IMR-90 (cell line): ENCODE data around the gene PCDHGA4. TPM values are rescaled to one million over a fixed set of nuclear protein-coding genes. Genes with fewer than 3 reads are reported as not detected.
"Not testable (repeated sequence)": the region's sequence is repeated elsewhere in the genome, so short reads cannot be mapped to it uniquely, and the experiment has no call there.

Source experiments
- ATAC-seq: fragments of 200-7000 bp; cut with Tn5 transposase; 2 replicates; pipeline ENCODE4 v1.9.1; 2020; ENCODE audit warnings: low read depth, mild to moderate bottlenecking, moderate library complexity
- BruUV-seq: library from RNA; stranded (reverse); fragments of 400-500 nt; replicated peaks from 2 replicates; lab custom pipeline; 2021; lab: Mats Ljungman, UMichigan
- CTCF ChIA-PET: fragments of 300-600 bp; formaldehyde crosslinking; extraction: SDS; loops from one replicate; lab custom pipeline; 2021; ENCODE audit warnings: antibody characterized with exemption; lab: Yijun Ruan, JAX
- POLR2A ChIA-PET: fragments of 300-600 bp; sonication (Branson Sonifier 250); formaldehyde crosslinking; loops from one replicate; lab custom pipeline; 2022; ENCODE audit warnings: antibody characterized with exemption; ENCODE audit not compliant: unreplicated experiment; lab: Charles Lee
- DNase-seq: peaks from one replicate; pipeline ENCODE4 v3.0.0; 2013
- H2AFZ ChIP-seq: replicated peaks from 2 replicates; pipeline ENCODE3; 2013; ENCODE audit warnings: low read length, mild to moderate bottlenecking; ENCODE audit not compliant: poor library complexity
- H2AK5ac ChIP-seq: 2 replicates; pipeline ENCODE4 v1.6.1; 2013; ENCODE audit warnings: low read depth, low read length, inconsistent platforms
- H2AK9ac ChIP-seq: replicated peaks from 2 replicates; pipeline ENCODE3; 2013; ENCODE audit warnings: mild to moderate bottlenecking, low read depth, low read length, moderate library complexity; ENCODE audit not compliant: poor library complexity
- H2BK120ac ChIP-seq: 2 replicates; pipeline ENCODE4 v1.6.1; 2013; ENCODE audit warnings: low read depth, low read length, inconsistent platforms
- H2BK15ac ChIP-seq: 3 replicates; pipeline ENCODE4 v1.6.1; 2013; ENCODE audit warnings: low read depth, low read length, inconsistent platforms
- H2BK20ac ChIP-seq: 2 replicates; pipeline ENCODE4 v1.6.1; 2013; ENCODE audit warnings: low read depth, mild to moderate bottlenecking, inconsistent platforms, low read length, moderate library complexity
- H2BK5ac ChIP-seq: 2 replicates; pipeline ENCODE4 v1.6.1; 2013; ENCODE audit warnings: mild to moderate bottlenecking, low read depth, low read length, inconsistent platforms; ENCODE audit not compliant: poor library complexity, severe bottlenecking
- H3K14ac ChIP-seq: replicated peaks from 2 replicates; pipeline ENCODE4 v1.6.1; 2013; ENCODE audit warnings: low read depth, low read length, inconsistent platforms
- H3K18ac ChIP-seq: 2 replicates; pipeline ENCODE4 v1.6.1; 2013; ENCODE audit warnings: low read depth, low read length, control low read depth
- H3K23ac ChIP-seq: 2 replicates; pipeline ENCODE4 v1.6.1; 2013; ENCODE audit warnings: low read depth, low read length, inconsistent platforms
- H3K27ac ChIP-seq: 2 replicates; pipeline ENCODE4 v1.5.1; 2013; ENCODE audit warnings: mild to moderate bottlenecking, control low read depth, low read length; ENCODE audit not compliant: insufficient read depth
- H3K27me3 ChIP-seq: 2 replicates; pipeline ENCODE4 v1.6.1; 2013; ENCODE audit warnings: low read length; ENCODE audit not compliant: control insufficient read depth, insufficient read depth
- H3K36me3 ChIP-seq: 2 replicates; pipeline ENCODE4 v1.6.1; 2013; ENCODE audit warnings: low read length, mixed read lengths; ENCODE audit not compliant: control insufficient read depth, insufficient read depth
- H3K4ac ChIP-seq: 2 replicates; pipeline ENCODE4 v1.6.1; 2013; ENCODE audit warnings: low read depth, low read length, inconsistent platforms
- H3K4me1 ChIP-seq: 2 replicates; pipeline ENCODE4 v1.6.1; 2013; ENCODE audit warnings: low read length, mixed read lengths; ENCODE audit not compliant: control insufficient read depth, insufficient read depth
- H3K4me2 ChIP-seq: 2 replicates; pipeline ENCODE4 v1.6.1; 2013; ENCODE audit warnings: low read depth, mild to moderate bottlenecking, control low read depth, low read length, moderate library complexity
- H3K4me3 ChIP-seq: 2 replicates; pipeline ENCODE4 v1.5.1; 2013; ENCODE audit warnings: low read depth, mild to moderate bottlenecking, control low read depth, low read length, moderate library complexity; ENCODE audit not compliant: insufficient read depth
- H3K56ac ChIP-seq: 2 replicates; pipeline ENCODE4 v1.6.1; 2013; ENCODE audit warnings: low read length, inconsistent platforms; ENCODE audit not compliant: insufficient read depth; ENCODE audit errors: extremely low read depth
- H3K79me1 ChIP-seq, 2 experiments: 2 replicates each; pipeline ENCODE4 v1.6.1; 2013; ENCODE audit warnings: low read length in 2 of 2, inconsistent platforms in 1 of 2, low read depth in 1 of 2
- H3K9ac ChIP-seq: 2 replicates; pipeline ENCODE4 v1.6.1; 2013; ENCODE audit warnings: low read depth, low read length, control low read depth
- H3K9me1 ChIP-seq: 2 replicates; pipeline ENCODE4 v1.6.1; 2013; ENCODE audit warnings: low read length, inconsistent platforms; ENCODE audit not compliant: insufficient read depth
- H3K9me3 ChIP-seq: 2 replicates; pipeline ENCODE4 v1.6.1; 2013; ENCODE audit warnings: low read length; ENCODE audit not compliant: control insufficient read depth, insufficient read depth
- H4K20me1 ChIP-seq: 2 replicates; pipeline ENCODE4 v1.6.1; 2013; ENCODE audit warnings: low read length, inconsistent platforms; ENCODE audit not compliant: insufficient read depth
- H4K5ac ChIP-seq: 2 replicates; pipeline ENCODE4 v1.6.1; 2013; ENCODE audit warnings: mild to moderate bottlenecking, low read depth, low read length, control low read depth
- H4K8ac ChIP-seq, 2 experiments: 2 replicates each; pipeline ENCODE4 v1.6.1; 2013; ENCODE audit warnings: low read depth in 2 of 2, low read length in 2 of 2, control low read depth in 1 of 2, inconsistent platforms in 1 of 2
- H4K91ac ChIP-seq: 2 replicates; pipeline ENCODE4 v1.6.1; 2013; ENCODE audit warnings: low read depth, low read length, inconsistent platforms; ENCODE audit not compliant: insufficient read depth
- CTCF ChIP-seq: conservative IDR thresholded peaks from 2 replicates; pipeline ENCODE4 v1.5.1; 2012; ENCODE audit warnings: mild to moderate bottlenecking, low read depth, low read length, improper control_type of control experiment
- RAD21 ChIP-seq: IDR thresholded peaks from 2 replicates; pipeline ENCODE4 v1.6.1; 2012; ENCODE audit warnings: low read length, improper control_type of control experiment
- SMC3 ChIP-seq: fragments of 150-350 bp; IDR thresholded peaks from 2 replicates; pipeline ENCODE4 v1.6.1; 2016; ENCODE audit warnings: low read depth, mild to moderate bottlenecking, antibody characterized with exemption, low read length, moderate library complexity
- WGBS, 2 experiments: methylation state at CpG; one replicate each; pipeline versions ENCODE4 v1.1.5 to v1.1.7; 2013; ENCODE audit warnings: missing lambda C conversion rate in 2 of 2; ENCODE audit not compliant: insufficient read length in 1 of 2; ENCODE audit errors: extremely low coverage in 2 of 2; 5-methylcytosine and 5-hydroxymethylcytosine counted together
- dilution Hi-C: fragments of 300-500 bp; cut with HindIII; formaldehyde crosslinking; loops from one replicate; pipeline ENCODE4 v1.14.3; 2018; ENCODE audit warnings: low sequenced_read_pairs; ENCODE audit not compliant: unreplicated experiment
- in situ Hi-C: fragments of 300-500 bp; cut with MboI; formaldehyde crosslinking; loops from 3 replicates; pipeline ENCODE4 v1.14.3; 2019; ENCODE audit warnings: low sequenced_read_pairs, inconsistent platforms, mixed read lengths
- intact Hi-C: fragments of 100-400 bp; cut with micrococcal nuclease; formaldehyde crosslinking; loops from 2 replicates; pipeline ENCODE4 v1.10.0; 2022
- polyA plus RNA-seq, 3 experiments: library from polyadenylated mRNA; depleted of rRNA; stranded (reverse); fragments of >200 nt; gene quantifications; 2 replicates each; pipeline ENCODE4 v1.2.3, GENCODE V29; 2012; ENCODE audit warnings: low replicate concordance in 1 of 3
- total RNA-seq: library from RNA; depleted of rRNA; stranded (reverse); fragments of >200 nt; gene quantifications from 2 replicates; pipeline ENCODE4 v1.2.3, GENCODE V29; 2012

The PCDHGA4 gene
- total and polyA plus RNA-seq, 2 of the 4 experiments (the other 2 are of a cell fraction), result 3.5 to 5.4 TPM

- CTCF ChIA-PET, H2AFZ ChIP-seq, intact Hi-C loops, H3K4ac ChIP-seq, POLR2A ChIA-PET, BruUV-seq, H2BK5ac ChIP-seq, H4K5ac ChIP-seq, H3K4me1 ChIP-seq, H3K14ac ChIP-seq, H4K91ac ChIP-seq, H2BK20ac ChIP-seq, H3K18ac ChIP-seq, H3K9me1 ChIP-seq, H2BK120ac ChIP-seq, dilution Hi-C loops, H3K23ac ChIP-seq, H2AK5ac ChIP-seq, H2BK15ac ChIP-seq, H4K20me1 ChIP-seq, in situ Hi-C loops, H2AK9ac ChIP-seq, H3K27me3 ChIP-seq: not testable (repeated sequence)
- Histone ChIP-seq H3K79me1 (peaks cover 7 to 11% of the 10 kb centered on the region in 2 experiments; a peak in 3 of 4 replicates), H3K56ac (peak within 1 kb of the TSS; percentile 43; the same call in 1 of the 2 replicates), H3K9ac (peak within 1 kb of the TSS; percentile 68), H3K4me2 (peak within 1 kb of the TSS; percentile 71; the same call in 1 of the 2 replicates), H3K27ac (peak within 1 kb of the TSS; percentile 36; the same call in 1 of the 2 replicates), H3K36me3 (peaks cover 11% of the 10 kb centered on the region), H3K9me3 (peaks cover 48% of the 10 kb centered on the region), H3K4me3 (peak within 1 kb of the TSS; percentile 61), H4K8ac (peak within 1 kb of the TSS in 1 of 2 experiments; percentile 40; a peak in 2 of 4 replicates)
- 0% methylated on average over 2 of the region's 40 CpGs; no CpG with 5 or more reads in 1 of the 2 experiments for WGBS, 2 experiments
- TF ChIP-seq CTCF (peak; percentile 49), SMC3 (peak; percentile 7; the same call in 1 of the 2 replicates), RAD21 (peak; percentile 44)
- DNase-seq, result peak; percentile 47
- ATAC-seq, result peak; percentile 67
Observed at GRCh38 chr5:141387557-141388311, 32.9 kb downstream of the PCDHGA4 start, which contains the start of gene PCDHGB4. Gene PCDHGB4 (plus strand): TSS chr5:141387698. CDS start chr5:141387885, 187 bp downstream.
